GM19467 (cell line): ENCODE data around the gene THOC2.
"Not testable (repeated sequence)": the region's sequence is repeated elsewhere in the genome, so short reads cannot be mapped to it uniquely, and the experiment has no call there.

ENCODE experiments used
- ATAC-seq: cut with Tn5 transposase; IDR thresholded peaks from one replicate; pipeline ENCODE4 v1.9.1; 2021; ENCODE audit warnings: mild to moderate bottlenecking, moderate library complexity; ENCODE audit not compliant: unreplicated experiment

Gene THOC2

GRCh38 chrX:123679733-123680460 is 53.0 kb downstream of the THOC2 start:
- not testable (repeated sequence) for ATAC-seq

GRCh38 chrX:123675154-123675553 is 57.7 kb downstream of the THOC2 start:
- ATAC-seq = no peak

- ATAC-seq = no peak
Measured at GRCh38 chrX:123673813-123674212, 59.0 kb downstream of the THOC2 start.

GRCh38 chrX:123665197-123665596 is 67.7 kb downstream of the THOC2 start:
- no peak for ATAC-seq

- ATAC-seq = not testable (repeated sequence)
Measured at GRCh38 chrX:123664467-123665167, 68.2 kb downstream of the THOC2 start.

- not testable (repeated sequence) for ATAC-seq
Measured at GRCh38 chrX:123663720-123664119, 69.1 kb downstream of the THOC2 start.

- ATAC-seq = not testable (repeated sequence)
Measured at GRCh38 chrX:123656507-123656906, 76.3 kb downstream of the THOC2 start.

- ATAC-seq = not testable (repeated sequence)
Measured at GRCh38 chrX:123648811-123649181, 84.1 kb downstream of the THOC2 start.

GRCh38 chrX:123648028-123648810 is 84.6 kb downstream of the THOC2 start:
- ATAC-seq = no peak

GRCh38 chrX:123647244-123647643 is 85.6 kb downstream of the THOC2 start:
- no peak for ATAC-seq

GRCh38 chrX:123629502-123629901 is 103.3 kb downstream of the THOC2 start:
- ATAC-seq = no peak

- no peak for ATAC-seq
Measured at GRCh38 chrX:123626962-123627361, 105.9 kb downstream of the THOC2 start.

- no peak for ATAC-seq
Measured at GRCh38 chrX:123625952-123626351, 106.9 kb downstream of the THOC2 start.

- no peak for ATAC-seq
Measured at GRCh38 chrX:123625477-123625876, 107.4 kb downstream of the THOC2 start.

- ATAC-seq = no peak
Measured at GRCh38 chrX:123617007-123617406, 115.8 kb downstream of the THOC2 start.

- no peak for ATAC-seq
Measured at GRCh38 chrX:123610915-123611314, 121.9 kb downstream of the THOC2 start.

GRCh38 chrX:123607806-123608205 is 125.0 kb downstream of the THOC2 start:
- no peak for ATAC-seq

- ATAC-seq = no peak
Measured at GRCh38 chrX:123607270-123607669, 125.6 kb downstream of the THOC2 start.

- no peak for ATAC-seq
Measured at GRCh38 chrX:123603491-123603890, 129.4 kb downstream of the THOC2 start.

- no peak for ATAC-seq
Measured at GRCh38 chrX:123601437-123601836, 131.4 kb downstream of the THOC2 start.

GRCh38 chrX:123600181-123600580 is 132.7 kb downstream of the THOC2 start:
- ATAC-seq = no peak
